Activated gamma-delta T cell (primary cell): ENCODE data around the gene MTERF4.
"Not testable (repeated sequence)": the region's sequence is repeated elsewhere in the genome, so short reads cannot be mapped to it uniquely, and the experiment has no call there.

Experiments used
- DNase-seq: peaks from one replicate; lab custom pipeline; 2025; lab: John Stamatoyannopoulos, UW

MTERF4 gene

GRCh38 chr2:241111440-241111805 lies 9.3 kb upstream of the MTERF4 start:
- no peak for DNase-seq

DNA sequence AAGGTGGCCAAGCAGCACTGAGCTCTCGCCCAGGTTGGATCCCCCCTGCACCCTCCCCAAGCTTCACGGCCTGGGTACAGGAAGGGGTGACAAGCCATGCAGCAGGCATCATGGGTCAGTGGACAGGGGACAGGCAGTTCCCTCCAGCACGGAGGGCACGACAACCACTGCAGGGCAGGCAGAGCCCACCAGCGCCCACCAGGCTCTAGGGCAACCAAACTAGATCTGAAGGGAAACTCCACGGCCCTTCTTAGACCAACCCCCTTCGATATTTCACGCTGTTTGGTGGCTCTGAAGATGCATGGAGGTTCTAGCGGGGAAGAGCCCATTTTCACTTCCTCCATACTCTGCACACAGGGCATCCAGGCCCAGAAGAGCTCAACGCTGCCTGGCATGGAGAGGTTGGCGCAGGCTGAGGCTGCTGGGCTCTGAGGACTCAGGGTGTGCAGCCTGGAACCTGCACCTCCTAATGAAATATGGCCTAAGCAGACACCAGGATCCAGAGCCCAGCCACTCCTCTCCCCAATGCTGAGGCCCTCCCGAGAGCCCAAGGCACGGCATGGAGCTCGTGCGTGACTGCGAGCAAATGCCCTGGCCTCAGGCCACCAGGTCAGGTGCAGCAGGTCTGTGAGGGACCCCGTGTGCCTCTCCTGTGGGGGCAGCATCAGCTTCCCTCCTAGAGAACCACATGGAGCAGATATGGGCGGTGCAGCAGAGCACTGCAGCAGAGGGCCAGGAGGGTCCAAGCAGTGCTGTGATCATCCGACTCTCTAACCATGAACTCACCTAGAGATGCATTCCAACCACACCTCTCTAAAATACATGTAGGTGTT lies 8.7 kb upstream of the MTERF4 start:
- no peak for DNase-seq

DNA sequence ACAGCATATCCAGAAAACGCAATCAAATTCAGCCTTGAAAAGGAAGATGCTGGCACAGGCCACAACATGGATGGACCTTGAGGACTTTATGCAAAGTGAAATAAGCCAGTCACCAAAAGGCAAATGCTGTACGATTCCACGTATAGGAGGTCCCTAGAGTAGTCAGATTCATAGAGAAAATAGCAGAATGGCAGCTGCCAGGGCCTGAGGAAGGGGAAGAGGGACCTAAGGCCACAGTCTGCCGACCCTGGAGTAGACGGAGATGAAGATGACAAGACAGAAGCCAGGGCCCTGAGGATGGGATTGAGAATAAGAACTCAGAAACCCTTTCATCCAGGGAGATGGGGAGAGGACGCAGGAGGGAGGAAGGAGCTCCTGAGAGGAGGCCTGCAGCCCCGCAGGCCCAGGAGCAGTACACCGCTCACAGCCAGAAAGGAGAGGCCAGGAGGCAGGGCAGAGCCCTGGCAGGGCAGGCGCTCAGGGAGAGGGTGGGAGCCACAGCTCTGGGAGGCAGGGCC lies 8.1 kb upstream of the MTERF4 start:
- DNase-seq, result no peak

GRCh38 chr2:241109210-241110088 lies 7.4 kb upstream of the MTERF4 start:
- DNase-seq, result no peak

GRCh38 chr2:241108271-241109209 lies 6.5 kb upstream of the MTERF4 start:
- DNase-seq, result no peak

DNA sequence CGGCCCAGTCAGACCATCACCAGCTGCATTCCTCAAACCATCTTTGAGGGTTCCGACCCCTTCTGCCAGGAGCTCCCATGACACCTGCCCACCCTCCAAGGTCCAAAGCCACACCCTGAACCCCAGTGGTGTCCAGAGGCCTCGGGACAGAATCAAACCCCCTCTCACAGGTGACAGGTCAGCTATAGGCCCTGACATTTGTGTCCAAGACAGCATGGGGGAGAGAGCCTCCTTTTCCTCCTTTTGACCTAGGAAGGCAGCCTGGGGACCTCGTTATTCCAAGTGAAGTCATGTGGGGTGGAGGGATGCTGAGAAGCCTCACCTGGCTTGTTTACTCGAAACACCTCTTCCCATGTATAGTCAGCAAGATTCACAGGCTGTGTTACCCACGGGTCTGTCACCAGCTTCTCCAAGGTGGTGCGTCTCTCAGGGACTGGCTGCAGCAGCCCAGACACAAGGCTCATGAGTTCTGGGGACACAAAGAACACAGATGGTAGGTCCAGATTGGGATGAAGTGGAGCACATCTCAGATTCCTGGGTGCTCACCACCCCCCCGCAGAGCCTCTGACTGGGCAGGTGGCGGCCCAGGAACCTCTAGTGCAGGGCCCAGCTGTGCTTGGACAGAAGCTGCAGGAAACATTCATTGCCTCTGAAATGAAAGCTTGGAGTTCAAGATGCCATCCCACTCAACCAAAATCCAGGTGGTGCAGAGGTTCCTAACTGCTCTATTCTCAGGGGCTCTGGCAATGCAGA lies 5.1 kb upstream of the MTERF4 start:
- DNase-seq, result no peak

DNA sequence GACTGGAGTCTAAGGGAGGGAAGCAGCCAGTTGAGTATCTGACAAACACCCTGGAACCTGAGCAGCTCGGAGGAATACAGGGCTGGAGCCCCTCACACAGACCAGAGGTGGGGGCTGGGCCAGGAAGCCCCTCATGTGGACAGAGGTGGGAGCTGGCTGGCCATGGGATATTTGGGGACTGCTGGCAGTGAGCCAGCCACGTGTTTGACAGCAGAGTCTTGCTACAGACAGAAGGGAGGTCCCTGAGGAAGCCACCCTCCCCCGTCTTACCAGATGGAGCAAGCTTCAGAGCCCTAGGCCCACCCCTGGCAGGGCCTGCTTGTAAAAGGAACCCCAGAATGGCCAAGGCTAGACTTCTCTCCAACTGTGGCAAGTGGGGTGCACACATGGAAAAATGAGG lies 3.6 kb upstream of the MTERF4 start:
- no peak for DNase-seq

GRCh38 chr2:241104611-241105010 lies 2.5 kb upstream of the MTERF4 start:
- not testable (repeated sequence) for DNase-seq

GRCh38 chr2:241103176-241103595 lies 1.1 kb upstream of the MTERF4 start:
- no peak for DNase-seq

DNA sequence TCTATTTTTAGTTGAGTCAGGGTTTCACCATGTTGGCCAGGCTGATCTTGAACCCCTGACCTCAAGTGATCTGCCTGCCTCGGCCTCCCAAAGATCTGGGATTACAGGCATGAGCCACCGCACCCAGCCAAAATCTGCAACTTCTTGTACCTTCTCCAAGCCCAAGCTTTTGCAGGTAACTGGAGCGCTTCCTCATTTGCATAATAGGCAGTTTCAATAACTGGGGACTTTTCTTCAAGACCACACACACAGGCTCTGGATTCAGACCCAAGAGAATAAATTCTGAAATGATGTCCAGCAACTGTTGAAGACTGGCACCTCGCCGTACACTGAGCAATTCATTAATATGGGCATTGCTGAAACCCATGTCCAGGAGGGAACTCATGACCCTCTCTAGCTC lies 2.8 kb downstream of the MTERF4 start:
- no peak for DNase-seq

DNA sequence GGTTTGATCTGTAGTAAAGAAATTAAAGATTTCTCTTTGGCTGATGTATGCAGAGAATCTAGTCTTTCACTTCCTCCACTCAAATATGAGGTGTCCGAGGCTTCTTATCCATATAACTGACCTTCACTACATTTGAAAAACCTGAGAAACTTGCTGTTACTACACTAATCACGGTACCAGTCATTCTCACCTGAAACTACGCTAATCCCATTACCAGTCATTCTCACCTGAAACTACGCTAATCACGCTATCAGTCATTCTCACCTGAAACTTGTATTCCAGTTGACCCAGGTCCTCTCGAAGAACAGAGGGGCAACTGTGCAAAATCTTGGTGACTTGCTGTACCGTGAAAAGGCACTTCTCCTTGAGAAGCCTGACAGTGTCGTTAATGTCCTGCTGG lies 5.1 kb downstream of the MTERF4 start:
- DNase-seq, result no peak

DNA sequence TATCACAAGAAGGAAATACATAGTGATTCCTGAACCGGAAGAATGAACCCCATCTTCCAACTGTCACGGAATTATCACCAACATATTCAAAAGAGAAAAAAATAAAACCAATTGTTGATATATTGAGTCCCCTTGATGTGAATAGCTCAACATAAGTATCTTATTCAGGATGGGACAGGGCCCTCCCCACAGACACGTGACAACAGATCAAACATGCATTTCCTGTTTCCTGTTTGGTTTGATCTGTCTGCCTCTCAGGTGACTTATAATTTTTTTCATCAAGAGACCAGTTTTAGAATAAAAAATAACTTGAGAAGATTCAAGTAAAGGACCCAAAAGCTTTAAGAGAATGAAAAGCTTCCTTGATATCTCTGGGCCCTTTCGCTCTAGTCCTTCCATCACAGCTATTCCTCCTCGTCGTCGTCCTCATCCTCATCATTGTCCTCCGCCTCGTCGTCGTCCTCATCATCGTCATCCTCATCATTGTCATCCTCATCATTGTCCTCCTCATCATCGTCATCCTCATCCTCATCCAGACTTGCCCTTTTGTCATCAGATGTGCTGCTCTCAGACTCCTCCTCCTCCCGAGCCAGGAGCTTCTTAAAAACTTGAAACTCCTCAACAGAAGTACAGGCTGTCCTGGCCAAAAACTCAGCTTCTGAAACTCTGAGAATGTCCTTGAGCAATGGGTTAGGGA lies 6.3 kb downstream of the MTERF4 start:
- no peak for DNase-seq

DNA sequence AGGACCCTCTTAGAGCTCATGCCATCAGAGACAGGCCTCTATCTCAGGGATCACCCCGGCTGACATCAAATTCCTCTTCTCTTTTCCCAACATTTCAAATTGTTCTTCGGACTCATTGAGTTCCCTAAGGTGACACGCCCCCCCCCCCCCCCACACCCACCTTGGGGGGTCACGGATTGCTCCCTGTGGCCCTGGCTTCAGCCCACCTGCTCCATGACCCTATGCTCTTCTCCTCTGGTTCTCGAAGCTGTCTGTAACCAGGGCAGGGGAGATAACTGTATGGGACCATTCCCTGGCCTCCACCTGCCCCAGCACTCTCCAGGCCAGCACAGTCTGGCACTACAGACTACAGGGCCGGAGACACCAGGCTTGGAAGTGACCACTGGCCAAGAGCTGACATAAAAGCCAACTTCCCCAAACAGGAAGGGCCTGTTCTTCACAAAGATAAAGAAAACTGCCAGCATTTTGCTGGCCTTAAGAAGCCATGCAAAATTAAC lies 7.1 kb downstream of the MTERF4 start:
- no peak for DNase-seq

- DNase-seq, result no peak
These were observed 7.9 kb downstream of the MTERF4 start for GRCh38 chr2:241094172-241094571.

- not testable (repeated sequence) for DNase-seq
These were observed 8.8 kb downstream of the MTERF4 start for GRCh38 chr2:241093133-241093781.

DNA sequence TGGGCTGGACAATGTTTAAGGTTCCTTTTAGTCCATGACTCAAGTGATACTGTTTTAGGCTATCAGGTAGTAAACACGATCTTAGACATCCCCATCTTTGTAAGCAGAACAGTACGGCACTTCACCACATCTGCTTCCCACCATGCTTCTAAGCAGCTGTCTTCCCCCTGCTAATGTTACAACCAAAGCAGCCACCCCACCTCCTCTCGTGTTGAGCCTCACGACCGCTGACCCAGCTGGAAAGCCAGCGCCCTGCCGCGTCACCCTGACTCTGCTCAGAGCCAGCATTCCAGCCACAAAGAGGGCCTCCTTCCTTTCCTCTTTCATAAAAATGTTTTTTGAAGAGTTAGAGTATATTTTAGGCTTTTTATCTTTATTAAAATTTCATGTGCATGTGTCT lies 9.4 kb downstream of the MTERF4 start:
- DNase-seq, result no peak

GRCh38 chr2:241091734-241092445 lies 10.2 kb downstream of the MTERF4 start:
- no peak for DNase-seq

DNA sequence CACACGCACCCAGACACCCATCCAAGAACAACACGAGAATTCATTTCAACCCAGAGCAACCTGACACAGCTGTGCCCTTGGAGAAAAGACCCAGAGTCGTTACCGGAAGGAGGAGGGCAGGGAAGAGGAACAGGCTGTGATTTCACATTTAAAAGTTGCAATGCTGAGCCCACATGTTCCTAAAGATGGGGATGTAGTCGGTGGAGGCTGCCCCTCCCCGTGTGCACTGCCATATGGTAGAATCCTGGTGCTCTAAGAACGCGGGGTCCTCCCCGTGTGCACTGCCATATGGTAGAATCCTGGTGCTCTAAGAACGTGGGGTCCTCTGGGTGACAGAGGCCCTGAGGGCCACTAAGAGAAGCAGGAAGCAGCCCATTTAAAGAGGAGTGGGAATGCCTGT lies 10.9 kb downstream of the MTERF4 start:
- DNase-seq, result no peak
